ENCODE results near the gene TP53I13. TPM values are rescaled to one million over a fixed set of nuclear protein-coding genes. Genes with fewer than 3 reads are reported as not detected.

The TP53I13 gene, protein sequence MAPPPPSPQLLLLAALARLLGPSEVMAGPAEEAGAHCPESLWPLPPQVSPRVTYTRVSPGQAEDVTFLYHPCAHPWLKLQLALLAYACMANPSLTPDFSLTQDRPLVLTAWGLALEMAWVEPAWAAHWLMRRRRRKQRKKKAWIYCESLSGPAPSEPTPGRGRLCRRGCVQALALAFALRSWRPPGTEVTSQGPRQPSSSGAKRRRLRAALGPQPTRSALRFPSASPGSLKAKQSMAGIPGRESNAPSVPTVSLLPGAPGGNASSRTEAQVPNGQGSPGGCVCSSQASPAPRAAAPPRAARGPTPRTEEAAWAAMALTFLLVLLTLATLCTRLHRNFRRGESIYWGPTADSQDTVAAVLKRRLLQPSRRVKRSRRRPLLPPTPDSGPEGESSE
- 32.2 TPM for polyA plus RNA-seq (2013, experiment 1 of 2)
- polyA plus RNA-seq (2013, experiment 2 of 2), result 30.4 TPM

- H3K4me1 ChIP-seq (ENCODE audit: control insufficient read depth in 2 of 2, insufficient read depth in 1 of 2, low read depth in 1 of 2, low read length in 2 of 2), result peaks cover 7 to 18% of the 10 kb centered on the region in 2 donors
- H3K4me2 ChIP-seq (ENCODE audit: insufficient read depth, low read length, poor library complexity, severe bottlenecking), result peak within 1 kb of the TSS; percentile 100
- H2BK15ac ChIP-seq (ENCODE audit: low read length), result peak within 1 kb of the TSS; percentile 92
- H3K23ac ChIP-seq (ENCODE audit: low read depth, low read length, poor library complexity), result peak within 1 kb of the TSS; percentile 94
- peak within 1 kb of the TSS; percentile 98 for H4K8ac ChIP-seq (ENCODE audit: low read depth, low read length)
- peaks cover 0 to 29% (median 7%) of the 10 kb centered on the region in 3 experiments for H3K27me3 ChIP-seq (ENCODE audit: control insufficient read depth in 3 of 3, insufficient read depth in 3 of 3, low read depth in 1 of 3, low read length in 3 of 3)
- peak within 1 kb of the TSS; percentile 97 for H2BK12ac ChIP-seq (ENCODE audit: low read length)
- H4K91ac ChIP-seq (ENCODE audit: low read depth, low read length, poor library complexity), result no peak within 1 kb of the TSS
- peak within 1 kb of the TSS; percentile 96 for H2BK5ac ChIP-seq (ENCODE audit: low read length)
- H3K18ac ChIP-seq (ENCODE audit: low read length), result peak within 1 kb of the TSS; percentile 97
- H2BK120ac ChIP-seq (ENCODE audit: low read depth, low read length), result peak within 1 kb of the TSS; percentile 96
- peak within 1 kb of the TSS; percentile 88 for H3K27ac ChIP-seq (replicated peaks; ENCODE audit: low read length)
- no peak within 1 kb of the TSS for H3K4ac ChIP-seq (ENCODE audit: low read length)
- H3K79me1 ChIP-seq (ENCODE audit: low read depth, low read length), result peaks cover 6% of the 10 kb centered on the region
- peak within 1 kb of the TSS; percentile 88 for H2AK5ac ChIP-seq (ENCODE audit: low read depth, low read length)
- H3K9me3 ChIP-seq (replicated peaks in 1 of 2; ENCODE audit: control insufficient read depth in 2 of 2, insufficient read depth in 1 of 2, low read depth in 1 of 2, low read length in 2 of 2), result no peaks in the 10 kb centered on the region
- peaks cover 12 to 30% of the 10 kb centered on the region in 2 donors for H3K36me3 ChIP-seq (replicated peaks in 1 of 2; ENCODE audit: control insufficient read depth in 2 of 2, insufficient read depth in 2 of 2, low read length in 2 of 2)
- H3K4me3 ChIP-seq (ENCODE audit: low read length in 2 of 2), result peak within 1 kb of the TSS; percentile 78 to 86
- DNase-seq (ENCODE audit: low spot score), result peak; percentile 86
- peak within 1 kb of the TSS; percentile 96 for H3K9ac ChIP-seq (ENCODE audit: low read depth, low read length, poor library complexity)
- H3K14ac ChIP-seq (ENCODE audit: low read length), result peak within 1 kb of the TSS; percentile 89
- peak within 1 kb of the TSS; percentile 97 for H2AFZ ChIP-seq (ENCODE audit: low read length)
- no CpG with 5 or more reads among the region's 85 CpGs for WGBS, 2 donors (ENCODE audit: extremely low coverage in 2 of 2, insufficient read length in 2 of 2, insufficient replicate concordance in 1 of 2)
Measured at GRCh38 chr17:29568331-29569244, at the start of gene TP53I13. TSS of gene TP53I13 (plus strand) at chr17:29568701. CDS start at chr17:29568759, 58 bp downstream.

DNA sequence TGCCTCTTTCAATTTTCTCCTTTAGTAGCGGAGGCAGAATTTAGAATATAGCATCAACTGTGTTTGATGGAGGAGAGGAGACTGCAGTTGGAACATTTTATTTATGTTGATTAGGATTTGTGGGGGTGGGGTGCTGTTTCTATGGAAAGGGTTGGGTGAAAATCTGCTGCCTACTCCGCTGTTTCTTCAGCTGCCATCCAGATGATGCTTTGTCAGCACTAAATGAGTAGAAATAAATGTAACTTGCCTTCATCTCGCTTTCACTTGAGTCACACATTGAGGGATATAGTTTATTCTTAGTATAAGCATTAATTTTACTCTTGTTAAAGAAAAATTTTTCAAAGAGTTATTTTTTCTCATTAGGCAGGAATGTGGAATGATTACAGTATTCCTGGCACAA is 43.8 kb upstream of the TP53I13 start:
- Histone ChIP-seq H3K9me3 (replicated peaks in 1 of 2; ENCODE audit: control insufficient read depth in 2 of 2, insufficient read depth in 1 of 2, low read depth in 1 of 2, low read length in 2 of 2) (no peaks in the 10 kb centered on the region), H4K91ac (ENCODE audit: low read depth, low read length, poor library complexity) (no peak overlapping the region), H2BK120ac (ENCODE audit: low read depth, low read length) (no peak overlapping the region), H3K36me3 (replicated peaks in 1 of 2; ENCODE audit: control insufficient read depth in 2 of 2, insufficient read depth in 2 of 2, low read length in 2 of 2) (peaks cover 11 to 95% of the 10 kb centered on the region in 2 donors), H4K8ac (ENCODE audit: low read depth, low read length) (no peak overlapping the region), H2AK5ac (ENCODE audit: low read depth, low read length) (no peak overlapping the region), H2BK15ac (ENCODE audit: low read length) (no peak overlapping the region), H3K79me1 (ENCODE audit: low read depth, low read length) (no peaks in the 10 kb centered on the region), H3K4me1 (ENCODE audit: control insufficient read depth in 2 of 2, insufficient read depth in 1 of 2, low read depth in 1 of 2, low read length in 2 of 2) (peaks cover 0 to 2% of the 10 kb centered on the region in 2 donors), H3K27ac (replicated peaks; ENCODE audit: low read length) (no peak overlapping the region), H3K27me3 (ENCODE audit: control insufficient read depth in 3 of 3, insufficient read depth in 3 of 3, low read depth in 1 of 3, low read length in 3 of 3) (no peaks in the 10 kb centered on the region), H3K14ac (ENCODE audit: low read length) (no peak overlapping the region), H3K18ac (ENCODE audit: low read length) (no peak overlapping the region), H3K23ac (ENCODE audit: low read depth, low read length, poor library complexity) (no peak overlapping the region), H3K9ac (ENCODE audit: low read depth, low read length, poor library complexity) (no peak overlapping the region), H2AFZ (ENCODE audit: low read length) (no peak overlapping the region), H2BK12ac (ENCODE audit: low read length) (no peak overlapping the region), H2BK5ac (ENCODE audit: low read length) (no peak overlapping the region), H3K4ac (ENCODE audit: low read length) (no peak overlapping the region), H3K4me2 (ENCODE audit: insufficient read depth, low read length, poor library complexity, severe bottlenecking) (no peak overlapping the region), H3K4me3 (ENCODE audit: low read length in 2 of 2) (no peak overlapping the region)
- WGBS, 2 donors (ENCODE audit: extremely low coverage in 2 of 2, insufficient read length in 2 of 2, insufficient replicate concordance in 1 of 2), result no CpG with 5 or more reads among the region's 3 CpGs
- no peak for DNase-seq (ENCODE audit: low spot score)

- no peak overlapping the region for H2BK12ac ChIP-seq (ENCODE audit: low read length)
- no peak overlapping the region for H2BK5ac ChIP-seq (ENCODE audit: low read length)
- no CpG with 5 or more reads among the region's 3 CpGs for WGBS, 2 donors (ENCODE audit: extremely low coverage in 2 of 2, insufficient read length in 2 of 2, insufficient replicate concordance in 1 of 2)
- H3K23ac ChIP-seq (ENCODE audit: low read depth, low read length, poor library complexity), result no peak overlapping the region
- H3K9me3 ChIP-seq (replicated peaks in 1 of 2; ENCODE audit: control insufficient read depth in 2 of 2, insufficient read depth in 1 of 2, low read depth in 1 of 2, low read length in 2 of 2), result no peaks in the 10 kb centered on the region
- peaks cover 0 to 2% of the 10 kb centered on the region in 2 donors for H3K4me1 ChIP-seq (ENCODE audit: control insufficient read depth in 2 of 2, insufficient read depth in 1 of 2, low read depth in 1 of 2, low read length in 2 of 2)
- DNase-seq (ENCODE audit: low spot score), result no peak
- no peak overlapping the region for H3K4me3 ChIP-seq (ENCODE audit: low read length in 2 of 2)
- H3K27me3 ChIP-seq (ENCODE audit: control insufficient read depth in 3 of 3, insufficient read depth in 3 of 3, low read depth in 1 of 3, low read length in 3 of 3), result no peaks in the 10 kb centered on the region
- no peaks in the 10 kb centered on the region for H3K79me1 ChIP-seq (ENCODE audit: low read depth, low read length)
- H2BK15ac ChIP-seq (ENCODE audit: low read length), result no peak overlapping the region
- no peak overlapping the region for H3K9ac ChIP-seq (ENCODE audit: low read depth, low read length, poor library complexity)
- H2BK120ac ChIP-seq (ENCODE audit: low read depth, low read length), result no peak overlapping the region
- no peak overlapping the region for H4K91ac ChIP-seq (ENCODE audit: low read depth, low read length, poor library complexity)
- H3K14ac ChIP-seq (ENCODE audit: low read length), result no peak overlapping the region
- H3K27ac ChIP-seq (replicated peaks; ENCODE audit: low read length), result no peak overlapping the region
- no peak overlapping the region for H4K8ac ChIP-seq (ENCODE audit: low read depth, low read length)
- H3K36me3 ChIP-seq (replicated peaks in 1 of 2; ENCODE audit: control insufficient read depth in 2 of 2, insufficient read depth in 2 of 2, low read length in 2 of 2), result peaks cover 16 to 93% of the 10 kb centered on the region in 2 donors
- no peak overlapping the region for H3K4ac ChIP-seq (ENCODE audit: low read length)
- H2AK5ac ChIP-seq (ENCODE audit: low read depth, low read length), result no peak overlapping the region
- no peak overlapping the region for H3K4me2 ChIP-seq (ENCODE audit: insufficient read depth, low read length, poor library complexity, severe bottlenecking)
- no peak overlapping the region for H3K18ac ChIP-seq (ENCODE audit: low read length)
- H2AFZ ChIP-seq (ENCODE audit: low read length), result no peak overlapping the region
Measured at GRCh38 chr17:29526322-29526721, 42.2 kb upstream of the TP53I13 start.
